ENCODE measurements around the gene STKLD1.

GRCh38 chr9:133443248-133443647, 67.1 kb downstream of the STKLD1 start:
- TF ChIP-seq, protein P1, sequence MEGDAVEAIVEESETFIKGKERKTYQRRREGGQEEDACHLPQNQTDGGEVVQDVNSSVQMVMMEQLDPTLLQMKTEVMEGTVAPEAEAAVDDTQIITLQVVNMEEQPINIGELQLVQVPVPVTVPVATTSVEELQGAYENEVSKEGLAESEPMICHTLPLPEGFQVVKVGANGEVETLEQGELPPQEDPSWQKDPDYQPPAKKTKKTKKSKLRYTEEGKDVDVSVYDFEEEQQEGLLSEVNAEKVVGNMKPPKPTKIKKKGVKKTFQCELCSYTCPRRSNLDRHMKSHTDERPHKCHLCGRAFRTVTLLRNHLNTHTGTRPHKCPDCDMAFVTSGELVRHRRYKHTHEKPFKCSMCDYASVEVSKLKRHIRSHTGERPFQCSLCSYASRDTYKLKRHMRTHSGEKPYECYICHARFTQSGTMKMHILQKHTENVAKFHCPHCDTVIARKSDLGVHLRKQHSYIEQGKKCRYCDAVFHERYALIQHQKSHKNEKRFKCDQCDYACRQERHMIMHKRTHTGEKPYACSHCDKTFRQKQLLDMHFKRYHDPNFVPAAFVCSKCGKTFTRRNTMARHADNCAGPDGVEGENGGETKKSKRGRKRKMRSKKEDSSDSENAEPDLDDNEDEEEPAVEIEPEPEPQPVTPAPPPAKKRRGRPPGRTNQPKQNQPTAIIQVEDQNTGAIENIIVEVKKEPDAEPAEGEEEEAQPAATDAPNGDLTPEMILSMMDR (conservative IDR thresholded peaks at IDR 0.05 in 1 of 2, IDR thresholded peaks at IDR 0.05 in 1 of 2; ENCODE audit: extremely low read depth in 1 of 2, insufficient read depth in 1 of 2, low read depth in 1 of 2, low read length in 2 of 2) = no peak
- TF ChIP-seq EZH2 (IDR thresholded peaks at IDR 0.05; ENCODE audit: borderline replicate concordance, low read length) = no peak

All from mammary epithelial cell (primary cell).